ENCODE results near the gene ITGB6.
"Not testable (repeated sequence)": the region's sequence is repeated elsewhere in the genome, so short reads cannot be mapped to it uniquely, and the experiment has no call there.

Gene ITGB6

GRCh38 chr2:160207804-160208654 is 8.0 kb upstream of the ITGB6 start:
- no peak overlapping the region for H3K4me3 Mint-ChIP-seq
- peak; percentile 43 for DNase-seq
- H3K9me3 Mint-ChIP-seq = no peaks in the 10 kb centered on the region
- H3K27ac Mint-ChIP-seq = peak overlapping the region; percentile 7
- ATAC-seq = peak; percentile 72
- peaks cover 3% of the 10 kb centered on the region for H3K27me3 Mint-ChIP-seq
- no peaks in the 10 kb centered on the region for H3K36me3 Mint-ChIP-seq (ENCODE audit: low read depth)
- H3K4me1 Mint-ChIP-seq = peaks cover 40% of the 10 kb centered on the region

DNA sequence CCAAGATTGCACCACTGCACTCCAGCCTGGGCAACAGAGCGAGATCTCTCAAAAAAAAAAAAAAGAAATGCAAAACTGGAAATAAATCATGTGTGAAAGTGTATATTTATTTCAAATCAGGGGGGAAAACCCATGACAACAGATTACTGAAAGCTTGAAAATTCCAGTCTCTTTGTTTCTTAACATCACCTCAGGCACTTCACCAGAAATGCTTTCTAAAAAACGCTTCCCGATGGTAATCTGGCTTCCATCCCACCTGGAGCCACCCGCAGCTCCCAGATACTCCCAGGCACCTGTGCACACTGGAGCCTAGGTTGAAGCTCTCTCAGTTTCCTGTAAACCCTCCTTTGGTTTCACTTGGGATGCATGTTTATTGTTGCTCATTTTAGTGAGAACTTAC is 7.2 kb upstream of the ITGB6 start:
- DNase-seq = no peak
- H3K27ac Mint-ChIP-seq = peak overlapping the region; percentile 21
- H3K36me3 Mint-ChIP-seq (ENCODE audit: low read depth) = no peaks in the 10 kb centered on the region
- peaks cover 40% of the 10 kb centered on the region for H3K4me1 Mint-ChIP-seq
- peaks cover 3% of the 10 kb centered on the region for H3K27me3 Mint-ChIP-seq
- H3K9me3 Mint-ChIP-seq = no peaks in the 10 kb centered on the region
- no peak for ATAC-seq
- H3K4me3 Mint-ChIP-seq = no peak overlapping the region

DNA sequence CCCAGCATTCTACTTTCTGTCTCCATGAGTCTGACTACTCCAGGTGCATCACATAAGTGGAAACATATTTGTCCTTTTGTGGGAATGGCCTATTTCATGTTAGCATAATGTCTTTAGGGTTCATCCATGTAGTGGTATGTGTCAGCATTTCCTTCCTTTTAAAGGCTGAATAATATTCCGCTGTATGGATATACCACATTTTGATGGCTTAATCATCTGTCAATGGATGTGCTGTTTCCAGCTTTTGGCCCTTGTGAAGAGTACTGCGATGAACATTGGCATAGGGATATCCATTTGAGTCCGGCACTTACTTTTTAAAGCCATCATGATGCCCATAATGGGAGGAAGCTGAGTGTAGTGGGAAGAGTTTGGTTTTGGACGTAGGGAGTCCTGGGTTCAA is 6.4 kb upstream of the ITGB6 start:
- DNase-seq (no peak), ATAC-seq (no peak)
- Mint-ChIP-seq H3K36me3 (ENCODE audit: low read depth) (no peaks in the 10 kb centered on the region), H3K27ac (no peak overlapping the region), H3K4me1 (peaks cover 40% of the 10 kb centered on the region), H3K27me3 (peaks cover 3% of the 10 kb centered on the region), H3K9me3 (no peaks in the 10 kb centered on the region), H3K4me3 (no peak overlapping the region)

DNA sequence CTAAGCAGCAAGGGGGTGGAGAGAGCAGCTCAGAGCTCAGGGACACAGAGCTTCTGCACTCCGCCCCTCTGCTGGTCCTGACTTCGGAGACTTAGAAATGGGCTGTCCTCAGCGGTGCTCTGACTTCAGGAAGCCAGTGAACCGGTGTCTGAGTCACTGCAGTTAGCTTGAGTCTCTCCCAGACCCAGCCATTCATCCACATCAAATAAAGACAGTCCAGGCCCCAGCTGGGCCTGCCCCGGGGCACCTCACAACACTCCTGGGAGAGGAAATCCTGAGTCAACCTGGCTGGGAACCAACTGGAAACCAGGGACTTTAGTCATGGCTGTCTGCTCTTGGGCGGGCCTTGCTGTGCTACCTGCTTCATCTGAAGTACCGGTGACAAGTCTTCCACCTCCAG is 5.4 kb upstream of the ITGB6 start:
- Mint-ChIP-seq H3K4me3 (no peak overlapping the region), H3K27ac (no peak overlapping the region), H3K27me3 (no peaks in the 10 kb centered on the region), H3K4me1 (peaks cover 34% of the 10 kb centered on the region), H3K9me3 (no peaks in the 10 kb centered on the region), H3K36me3 (ENCODE audit: low read depth) (no peaks in the 10 kb centered on the region)
- ATAC-seq (peak; percentile 53), DNase-seq (no peak)

GRCh38 chr2:160203422-160203821 is 3.4 kb upstream of the ITGB6 start:
- no peak for DNase-seq
- H3K4me1 Mint-ChIP-seq = peaks cover 16% of the 10 kb centered on the region
- H3K27ac Mint-ChIP-seq = no peak overlapping the region
- H3K9me3 Mint-ChIP-seq = no peaks in the 10 kb centered on the region
- no peak for ATAC-seq
- H3K4me3 Mint-ChIP-seq = no peak overlapping the region
- no peaks in the 10 kb centered on the region for H3K27me3 Mint-ChIP-seq
- no peaks in the 10 kb centered on the region for H3K36me3 Mint-ChIP-seq (ENCODE audit: low read depth)

DNA sequence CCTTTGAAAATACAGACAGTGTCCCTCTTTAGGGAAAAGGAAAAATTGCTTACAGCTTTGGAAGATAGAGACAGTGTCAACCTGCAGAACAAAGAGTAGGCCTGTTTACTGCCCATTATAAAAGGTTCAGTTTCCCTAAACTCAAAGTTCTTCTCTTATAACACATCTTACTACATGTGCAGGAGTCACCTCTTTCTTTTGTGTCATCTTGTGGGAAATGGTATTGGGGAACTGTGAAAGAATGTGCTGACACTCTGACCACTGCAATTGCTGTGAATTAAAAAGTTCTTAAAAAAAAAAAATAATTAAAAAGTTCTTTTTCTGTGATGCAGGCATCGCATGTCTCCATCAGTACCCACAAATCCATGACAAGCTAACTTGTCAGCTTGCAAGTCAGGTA is 2.9 kb upstream of the ITGB6 start:
- DNase-seq (no peak), ATAC-seq (no peak)
- Mint-ChIP-seq H3K9me3 (no peaks in the 10 kb centered on the region), H3K36me3 (ENCODE audit: low read depth) (no peaks in the 10 kb centered on the region), H3K27me3 (no peaks in the 10 kb centered on the region), H3K4me1 (peaks cover 12% of the 10 kb centered on the region), H3K27ac (no peak overlapping the region), H3K4me3 (no peak overlapping the region)

- Mint-ChIP-seq H3K27ac (no peak overlapping the region), H3K27me3 (no peaks in the 10 kb centered on the region), H3K9me3 (no peaks in the 10 kb centered on the region), H3K4me1 (peaks cover 2% of the 10 kb centered on the region), H3K4me3 (no peak overlapping the region), H3K36me3 (ENCODE audit: low read depth) (no peaks in the 10 kb centered on the region)
- no peak for ATAC-seq
- DNase-seq = no peak
Measured at GRCh38 chr2:160201849-160202539, 1.9 kb upstream of the ITGB6 start.

DNA sequence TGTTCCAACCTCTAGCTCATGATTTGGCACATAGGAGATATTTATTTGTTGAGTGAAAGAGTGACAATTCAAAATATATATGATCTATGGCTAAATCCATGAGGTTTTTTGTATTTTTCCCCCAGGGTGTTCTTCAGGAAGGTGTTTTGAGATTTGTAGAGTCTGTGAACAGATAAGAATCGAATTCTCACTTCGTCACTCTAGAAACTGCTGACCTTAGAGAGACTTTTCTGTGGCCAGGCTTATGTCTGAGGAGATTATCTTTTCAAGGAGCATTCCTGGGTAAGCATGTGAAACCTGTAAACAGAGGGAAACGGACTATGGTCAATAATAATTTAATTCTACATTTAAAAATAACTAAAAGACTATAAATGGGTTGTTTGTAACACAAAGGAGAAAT is 849 bp upstream of the ITGB6 start:
- H3K36me3 Mint-ChIP-seq (ENCODE audit: low read depth) = no peaks in the 10 kb centered on the region
- no peak overlapping the region for H3K27ac Mint-ChIP-seq
- H3K4me3 Mint-ChIP-seq = no peak overlapping the region
- no peaks in the 10 kb centered on the region for H3K27me3 Mint-ChIP-seq
- H3K4me1 Mint-ChIP-seq = peaks cover 2% of the 10 kb centered on the region
- no peak for DNase-seq
- ATAC-seq = no peak
- no peaks in the 10 kb centered on the region for H3K9me3 Mint-ChIP-seq

DNA sequence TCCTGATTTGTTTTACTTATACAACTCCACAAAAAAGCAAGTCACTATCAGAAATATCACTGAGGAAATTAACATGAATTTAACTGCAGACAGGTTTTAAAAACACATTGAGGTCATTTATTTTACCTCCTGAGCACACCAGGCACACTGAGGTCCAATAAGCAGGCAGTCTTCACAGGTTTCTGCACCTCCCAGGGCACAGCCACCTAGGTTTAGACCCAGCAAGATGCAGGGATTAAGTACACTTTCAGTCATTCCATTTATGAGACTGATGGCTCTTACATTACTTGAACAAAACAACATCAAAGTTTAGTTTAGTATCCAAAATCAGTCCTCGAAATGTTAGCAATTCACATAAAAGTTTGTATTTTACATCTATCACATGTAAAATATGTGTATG is 1.0 kb downstream of the ITGB6 start:
- no peaks in the 10 kb centered on the region for H3K4me1 Mint-ChIP-seq
- no peak overlapping the region for H3K27ac Mint-ChIP-seq
- ATAC-seq (no peak), DNase-seq (no peak)
- no peak overlapping the region for H3K4me3 Mint-ChIP-seq
- no peaks in the 10 kb centered on the region for H3K27me3 Mint-ChIP-seq
- H3K9me3 Mint-ChIP-seq = no peaks in the 10 kb centered on the region
- no peaks in the 10 kb centered on the region for H3K36me3 Mint-ChIP-seq (ENCODE audit: low read depth)

- Mint-ChIP-seq H3K4me3 (no peak overlapping the region), H3K36me3 (ENCODE audit: low read depth) (no peaks in the 10 kb centered on the region), H3K27me3 (no peaks in the 10 kb centered on the region), H3K27ac (no peak overlapping the region), H3K9me3 (no peaks in the 10 kb centered on the region), H3K4me1 (no peaks in the 10 kb centered on the region)
- peak; percentile 36 for ATAC-seq
- DNase-seq = no peak
Measured at GRCh38 chr2:160197587-160197986, 2.5 kb downstream of the ITGB6 start.

DNA sequence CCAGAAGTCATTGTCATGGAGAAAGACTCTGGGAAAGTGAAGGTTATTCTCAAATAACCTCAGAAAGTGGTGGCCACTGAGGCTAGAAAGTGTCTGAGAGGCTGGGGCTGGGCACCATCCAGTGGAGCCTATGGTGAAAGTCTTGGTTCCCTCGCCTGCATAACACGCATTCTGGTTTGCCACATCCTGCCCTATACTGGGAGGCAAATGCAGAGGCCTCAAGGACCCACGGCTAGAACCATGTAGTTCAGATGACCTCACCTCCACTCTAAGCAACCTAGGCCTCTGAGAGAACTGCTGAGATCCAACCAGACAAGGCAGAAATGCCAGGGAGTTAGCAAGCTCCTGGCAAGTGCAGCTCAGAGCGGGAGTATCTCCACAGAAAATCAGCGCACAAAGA is 5.1 kb downstream of the ITGB6 start:
- Mint-ChIP-seq H3K9me3 (no peaks in the 10 kb centered on the region), H3K4me3 (no peak overlapping the region), H3K27me3 (no peaks in the 10 kb centered on the region), H3K36me3 (ENCODE audit: low read depth) (no peaks in the 10 kb centered on the region), H3K27ac (no peak overlapping the region), H3K4me1 (no peaks in the 10 kb centered on the region)
- ATAC-seq (peak; percentile 69), DNase-seq (no peak)

GRCh38 chr2:160194351-160194750 is 5.7 kb downstream of the ITGB6 start:
- Mint-ChIP-seq H3K4me3 (no peak overlapping the region), H3K4me1 (no peaks in the 10 kb centered on the region), H3K27ac (no peak overlapping the region)

GRCh38 chr2:160181146-160181836 is 18.8 kb downstream of the ITGB6 start:
- H3K9me3 Mint-ChIP-seq; H3K4me1 Mint-ChIP-seq; H3K27me3 Mint-ChIP-seq; H3K27ac Mint-ChIP-seq; H3K36me3 Mint-ChIP-seq (ENCODE audit: low read depth); ATAC-seq; H3K4me3 Mint-ChIP-seq: not testable (repeated sequence)
- DNase-seq = peak; percentile 9

More at GRCh38 chr2:160194351-160194750, 5.7 kb downstream of the ITGB6 start:
- ATAC-seq (no peak), DNase-seq (no peak)
- no peaks in the 10 kb centered on the region for H3K9me3 Mint-ChIP-seq
- no peaks in the 10 kb centered on the region for H3K36me3 Mint-ChIP-seq (ENCODE audit: low read depth)
- no peaks in the 10 kb centered on the region for H3K27me3 Mint-ChIP-seq

DNA sequence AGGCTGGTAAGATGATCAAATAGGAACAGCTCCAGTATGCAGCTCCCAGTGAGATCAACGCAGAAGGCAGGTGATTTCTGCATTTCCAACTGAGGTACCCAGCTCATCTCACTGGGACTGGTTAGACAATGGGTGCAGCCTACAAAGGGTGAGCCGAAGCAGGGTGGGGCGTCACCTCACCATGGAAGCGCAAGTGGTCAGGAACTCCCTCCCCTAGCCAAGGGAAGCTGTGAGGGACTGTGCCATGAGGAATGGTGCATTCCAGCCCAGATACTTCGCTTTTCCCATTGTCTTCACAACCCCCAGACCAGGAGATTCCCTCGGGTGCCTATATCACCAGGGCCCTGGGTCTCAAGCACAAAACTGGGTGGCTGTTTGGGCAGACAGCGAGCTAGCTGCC is 19.4 kb downstream of the ITGB6 start:
- not testable (repeated sequence) for H3K27me3 Mint-ChIP-seq, ATAC-seq, H3K4me3 Mint-ChIP-seq

DNA sequence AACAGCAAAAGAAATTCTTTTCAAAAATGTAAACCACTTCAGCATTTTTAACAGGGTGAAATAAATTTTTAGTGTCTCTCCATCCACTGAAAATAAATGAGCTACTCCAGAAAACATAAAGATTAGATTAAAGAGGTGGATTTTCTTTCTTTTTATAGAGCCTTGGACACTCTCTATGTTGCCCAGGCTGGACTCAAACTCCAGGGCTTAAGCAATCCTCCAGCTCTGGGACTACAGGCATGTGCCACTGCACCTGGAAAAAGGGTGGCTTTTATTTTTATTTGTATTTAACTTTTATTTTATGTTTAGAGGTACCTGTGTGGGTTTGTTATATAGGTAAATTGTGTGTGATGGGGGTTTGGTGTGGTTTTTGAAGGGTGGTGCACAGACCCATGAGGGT is 19.9 kb downstream of the ITGB6 start:
- Mint-ChIP-seq H3K4me1 (peaks cover 5% of the 10 kb centered on the region), H3K27me3 (peaks cover 6% of the 10 kb centered on the region), H3K36me3 (ENCODE audit: low read depth) (no peaks in the 10 kb centered on the region), H3K4me3 (no peak overlapping the region), H3K27ac (no peak overlapping the region), H3K9me3 (no peaks in the 10 kb centered on the region)
- no peak for ATAC-seq
- no peak for DNase-seq

More for the DNA sequence above, 19.4 kb downstream of the ITGB6 start:
- not testable (repeated sequence) for H3K36me3 Mint-ChIP-seq (ENCODE audit: low read depth); H3K9me3 Mint-ChIP-seq; H3K27ac Mint-ChIP-seq; H3K4me1 Mint-ChIP-seq; DNase-seq

All from activated naive CD8-positive, alpha-beta T cell treated with anti-CD3 and anti-CD28 coated beads, Interleukin-2, amount 50 U/mL, for 24 hours (primary cell).